GM18507 (cell line): ENCODE results near the gene DOCK3.
A peak's percentile ranks its signal among the peaks of the same experiment; 100 is the strongest.
"Not testable (repeated sequence)": the region's sequence is repeated elsewhere in the genome, so short reads cannot be mapped to it uniquely, and the experiment has no call there.

Experiments
- DNase-seq: peaks from one replicate; pipeline ENCODE4 v3.0.0; 2011; ENCODE audit warnings: low read depth; ENCODE audit not compliant: insufficient read length; ENCODE audit errors: extremely low spot score
- FAIRE-seq: peaks from 2 replicates; lab custom pipeline; 2011; peaks lifted over from hg19 to GRCh38; lab: Jason Lieb, UNC

DOCK3 gene

GRCh38 chr3:51386852-51387229 is 712.1 kb downstream of the DOCK3 start:
- FAIRE-seq (no peak), DNase-seq (no peak)

DNA sequence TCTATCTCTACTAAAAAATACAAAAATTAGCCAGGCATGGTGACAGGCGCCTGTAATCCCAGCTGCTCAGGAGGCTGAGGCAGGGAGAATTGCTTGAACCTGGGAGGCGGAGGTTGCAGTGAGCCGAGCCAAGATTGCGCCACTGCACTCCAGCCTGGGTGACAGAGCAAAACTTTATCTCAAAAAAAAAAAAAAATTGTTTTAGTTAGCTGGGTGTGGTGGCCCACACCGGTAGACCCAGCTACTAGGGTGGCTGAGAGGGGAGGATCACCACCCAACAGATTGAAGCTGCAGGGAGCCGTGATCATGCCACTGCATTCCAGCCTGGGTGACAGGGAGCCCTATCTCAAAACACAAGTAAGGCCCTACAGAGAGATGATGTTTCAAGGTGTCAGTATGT is 712.6 kb downstream of the DOCK3 start:
- not testable (repeated sequence) for FAIRE-seq, DNase-seq

GRCh38 chr3:51388286-51389029 is 713.7 kb downstream of the DOCK3 start:
- DNase-seq (no peak), FAIRE-seq (no peak)

DNA sequence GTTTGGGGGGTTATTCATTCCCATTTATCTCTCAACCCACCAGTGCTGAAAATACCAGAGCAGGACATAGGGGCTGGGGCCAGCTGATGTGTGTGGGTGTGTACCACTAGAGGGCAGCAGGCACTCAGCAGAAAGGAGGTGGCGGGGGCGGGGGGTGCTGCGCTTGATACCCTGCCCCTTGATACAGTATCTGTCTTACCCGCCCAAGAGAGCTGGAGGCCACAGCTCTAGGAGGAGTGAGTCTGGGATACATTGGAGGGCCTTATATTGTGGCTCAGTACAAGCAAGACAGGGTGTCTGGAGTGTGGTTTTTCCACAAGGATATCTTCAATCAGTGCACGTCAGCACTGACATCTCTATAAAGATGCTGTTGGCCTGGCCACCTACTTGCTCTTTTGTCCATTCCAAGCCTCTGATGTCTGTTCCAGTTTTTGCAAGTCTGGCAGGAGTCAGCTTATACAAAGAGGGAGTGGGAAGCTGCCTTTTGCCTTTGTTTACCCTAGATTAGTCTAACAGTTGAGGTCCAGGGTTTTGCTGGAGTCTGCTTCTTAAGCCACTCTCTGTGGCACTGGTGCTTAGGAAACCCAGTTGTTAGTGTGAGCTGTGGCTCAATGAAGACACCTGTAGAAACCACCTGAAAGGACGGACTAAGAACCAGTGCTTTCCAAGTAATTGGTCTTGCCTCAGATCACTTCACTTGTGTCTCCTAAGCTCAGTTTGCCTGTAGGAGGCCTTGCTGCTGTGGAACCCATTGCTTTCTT is 714.9 kb downstream of the DOCK3 start:
- DNase-seq (no peak), FAIRE-seq (peak; percentile 5)

- FAIRE-seq (no peak), DNase-seq (no peak)
Measured at GRCh38 chr3:51390246-51391074, 715.7 kb downstream of the DOCK3 start.

- FAIRE-seq = peak; percentile 96
- peak; percentile 90 for DNase-seq
Measured at GRCh38 chr3:51391075-51391565, 716.4 kb downstream of the DOCK3 start, which contains the start of gene RBM15B. TSS of gene RBM15B (plus strand) at chr3:51391285. CDS start at chr3:51391400, 115 bp downstream.

DNA sequence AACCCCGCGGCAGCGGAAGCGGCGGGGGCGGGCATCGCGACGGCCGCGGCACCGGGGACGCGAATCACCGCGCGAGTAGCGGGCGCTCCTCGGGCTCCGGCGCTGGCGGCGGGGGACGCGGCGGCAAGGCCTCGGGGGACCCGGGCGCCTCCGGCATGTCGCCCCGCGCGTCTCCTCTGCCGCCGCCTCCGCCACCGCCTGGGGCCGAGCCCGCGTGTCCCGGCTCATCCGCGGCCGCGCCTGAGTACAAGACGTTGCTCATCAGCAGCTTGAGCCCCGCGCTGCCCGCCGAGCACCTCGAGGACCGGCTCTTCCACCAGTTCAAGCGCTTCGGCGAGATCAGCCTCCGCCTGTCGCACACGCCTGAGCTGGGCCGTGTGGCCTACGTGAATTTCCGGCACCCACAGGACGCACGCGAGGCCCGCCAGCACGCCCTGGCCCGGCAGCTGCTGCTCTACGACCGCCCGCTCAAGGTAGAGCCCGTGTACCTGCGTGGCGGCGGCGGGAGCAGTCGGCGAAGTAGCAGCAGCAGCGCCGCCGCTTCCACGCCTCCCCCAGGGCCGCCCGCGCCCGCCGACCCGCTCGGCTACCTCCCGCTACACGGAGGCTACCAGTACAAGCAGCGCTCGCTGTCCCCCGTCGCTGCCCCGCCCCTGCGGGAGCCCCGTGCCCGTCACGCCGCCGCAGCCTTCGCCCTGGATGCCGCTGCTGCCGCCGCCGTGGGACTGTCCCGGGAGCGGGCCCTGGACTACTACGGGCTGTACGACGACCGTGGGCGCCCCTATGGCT is 717.0 kb downstream of the DOCK3 start:
- no peak for FAIRE-seq
- no peak for DNase-seq

DNA sequence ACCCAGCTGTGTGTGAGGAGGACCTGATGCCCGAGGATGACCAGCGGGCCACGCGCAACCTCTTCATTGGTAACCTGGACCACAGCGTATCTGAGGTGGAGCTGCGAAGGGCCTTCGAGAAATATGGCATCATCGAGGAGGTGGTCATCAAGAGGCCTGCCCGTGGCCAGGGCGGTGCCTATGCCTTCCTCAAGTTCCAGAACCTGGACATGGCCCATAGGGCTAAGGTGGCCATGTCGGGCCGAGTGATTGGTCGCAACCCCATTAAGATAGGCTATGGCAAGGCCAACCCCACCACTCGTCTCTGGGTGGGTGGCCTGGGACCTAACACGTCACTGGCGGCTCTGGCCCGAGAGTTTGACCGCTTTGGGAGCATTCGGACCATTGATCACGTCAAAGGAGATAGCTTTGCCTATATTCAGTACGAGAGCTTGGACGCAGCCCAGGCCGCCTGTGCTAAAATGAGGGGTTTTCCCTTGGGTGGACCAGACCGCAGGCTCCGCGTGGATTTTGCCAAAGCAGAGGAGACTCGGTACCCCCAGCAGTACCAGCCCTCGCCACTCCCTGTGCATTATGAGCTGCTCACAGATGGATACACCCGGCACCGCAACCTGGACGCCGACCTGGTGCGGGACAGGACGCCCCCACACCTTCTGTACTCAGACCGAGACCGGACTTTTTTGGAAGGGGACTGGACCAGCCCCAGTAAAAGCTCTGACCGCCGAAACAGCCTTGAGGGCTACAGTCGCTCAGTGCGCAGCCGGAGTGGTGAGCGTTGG is 717.8 kb downstream of the DOCK3 start:
- DNase-seq (no peak), FAIRE-seq (no peak)

DNA sequence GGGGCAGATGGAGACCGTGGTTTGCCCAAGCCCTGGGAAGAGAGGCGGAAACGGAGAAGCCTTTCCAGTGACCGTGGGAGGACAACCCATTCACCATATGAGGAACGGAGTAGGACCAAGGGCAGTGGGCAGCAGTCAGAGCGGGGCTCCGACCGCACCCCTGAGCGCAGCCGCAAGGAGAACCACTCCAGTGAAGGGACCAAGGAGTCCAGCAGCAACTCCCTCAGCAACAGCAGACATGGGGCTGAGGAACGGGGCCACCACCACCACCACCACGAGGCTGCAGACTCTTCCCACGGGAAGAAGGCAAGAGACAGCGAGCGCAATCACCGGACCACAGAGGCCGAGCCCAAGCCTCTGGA is 718.4 kb downstream of the DOCK3 start:
- no peak for FAIRE-seq
- DNase-seq = no peak

DNA sequence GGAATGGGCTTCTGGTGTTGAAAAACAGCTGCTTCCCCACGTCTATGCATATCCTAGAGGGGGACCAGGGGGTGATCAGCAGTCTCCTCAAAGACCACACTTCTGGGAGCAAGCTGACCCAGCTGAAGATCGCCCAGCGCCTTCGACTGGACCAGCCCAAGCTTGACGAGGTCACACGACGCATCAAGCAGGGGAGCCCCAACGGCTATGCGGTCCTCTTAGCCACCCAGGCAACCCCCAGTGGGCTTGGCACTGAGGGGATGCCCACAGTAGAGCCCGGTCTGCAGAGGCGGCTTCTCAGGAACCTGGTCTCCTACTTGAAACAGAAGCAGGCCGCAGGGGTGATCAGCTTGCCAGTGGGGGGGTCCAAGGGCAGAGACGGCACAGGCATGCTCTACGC is 718.8 kb downstream of the DOCK3 start:
- FAIRE-seq (no peak), DNase-seq (no peak)

DNA sequence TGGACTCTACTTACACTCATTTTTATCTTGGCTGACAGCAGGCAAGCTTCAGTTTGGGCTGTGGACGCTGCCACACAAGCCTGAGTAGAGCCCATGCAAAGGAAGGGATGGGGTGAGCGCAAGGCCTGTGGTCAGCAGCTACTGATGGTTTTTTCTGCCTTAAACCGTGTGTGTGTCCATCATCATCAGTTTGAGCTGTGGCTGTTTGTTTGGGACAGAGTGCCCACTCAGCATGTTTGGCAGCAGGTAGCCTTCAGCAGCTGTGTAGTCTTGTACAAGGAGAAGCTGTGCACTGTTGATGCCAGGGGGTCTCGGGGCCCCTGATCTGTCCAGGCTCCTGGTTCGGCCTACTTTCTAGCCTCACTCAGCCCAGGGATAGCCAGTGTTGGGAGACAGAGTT is 719.8 kb downstream of the DOCK3 start:
- DNase-seq (no peak), FAIRE-seq (no peak)

DNA sequence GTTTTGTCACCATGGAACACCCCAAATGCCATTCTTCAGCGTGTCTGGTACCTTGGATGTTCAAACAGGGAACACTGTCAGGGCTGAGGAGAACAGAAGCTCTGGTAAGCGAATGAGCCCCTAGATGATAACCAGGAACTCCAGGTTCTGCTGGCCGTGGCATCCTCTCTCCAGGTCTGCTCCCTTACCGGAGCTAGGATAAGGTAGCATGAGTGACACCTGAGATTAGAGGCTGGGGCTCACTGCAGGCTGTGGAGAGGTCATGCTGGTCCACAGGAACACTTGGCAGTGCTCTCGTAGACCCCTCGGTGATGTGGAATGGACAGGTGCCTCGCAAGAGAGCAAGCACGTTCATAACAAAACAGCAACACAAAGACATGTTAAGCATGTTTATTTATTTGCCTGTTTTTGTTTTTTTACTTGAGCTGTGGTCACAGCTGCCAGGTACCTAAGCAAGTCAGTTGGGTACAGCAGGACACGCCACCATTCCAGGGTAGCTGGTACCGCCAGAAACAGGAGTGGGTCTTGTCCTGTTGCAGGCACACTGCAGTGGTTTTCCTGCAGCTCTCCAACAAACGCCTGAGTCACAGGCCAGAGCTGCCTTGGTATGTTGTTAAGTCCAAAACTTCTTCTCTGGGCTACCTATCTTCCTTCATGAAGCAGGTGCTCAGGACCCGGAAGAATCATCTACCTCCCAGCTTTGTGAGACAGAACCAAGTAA is 720.9 kb downstream of the DOCK3 start:
- FAIRE-seq (no peak), DNase-seq (no peak)

DNA sequence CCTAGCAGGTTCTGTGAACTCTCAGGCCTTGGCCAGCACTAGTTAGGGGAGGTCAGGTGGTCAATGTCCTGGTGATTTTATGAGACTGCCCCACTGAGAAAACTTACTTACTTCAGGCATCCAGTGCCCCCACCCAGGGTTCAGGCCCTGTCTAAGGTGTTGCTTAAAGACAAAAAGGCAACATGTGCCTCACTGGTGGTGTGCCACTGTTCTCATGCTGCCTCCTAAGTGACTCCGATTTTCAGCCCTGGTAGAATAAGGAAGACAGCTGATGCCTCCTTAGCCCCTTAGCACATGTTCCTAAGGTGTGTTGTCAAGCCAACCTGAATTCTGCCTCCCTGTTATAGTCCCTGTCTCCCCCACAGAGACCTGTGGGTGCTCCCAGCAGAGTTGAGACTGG is 721.7 kb downstream of the DOCK3 start:
- DNase-seq (no peak), FAIRE-seq (no peak)

DNA sequence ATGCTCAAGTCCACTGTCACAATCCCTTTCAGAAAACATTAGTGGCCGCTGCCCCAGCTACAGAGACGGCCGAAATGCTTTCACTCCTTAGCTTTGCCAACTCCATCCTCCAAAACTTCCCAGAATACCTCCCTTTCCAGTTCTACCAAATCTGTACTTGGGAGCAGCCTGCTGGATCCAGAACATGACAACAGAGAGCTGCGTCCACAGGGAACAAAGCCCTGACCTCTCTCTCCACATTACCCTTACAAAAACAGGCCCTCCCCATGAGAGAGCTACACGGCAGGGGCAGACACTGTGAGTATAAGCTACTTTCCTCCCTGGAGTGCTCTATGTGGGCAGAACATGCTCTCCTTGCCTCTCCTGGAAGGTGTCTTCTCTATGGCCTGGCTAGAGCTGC is 722.7 kb downstream of the DOCK3 start:
- FAIRE-seq (no peak), DNase-seq (no peak)

- DNase-seq (no peak), FAIRE-seq (no peak)
Measured at GRCh38 chr3:51398595-51399310, 724.0 kb downstream of the DOCK3 start.

DNA sequence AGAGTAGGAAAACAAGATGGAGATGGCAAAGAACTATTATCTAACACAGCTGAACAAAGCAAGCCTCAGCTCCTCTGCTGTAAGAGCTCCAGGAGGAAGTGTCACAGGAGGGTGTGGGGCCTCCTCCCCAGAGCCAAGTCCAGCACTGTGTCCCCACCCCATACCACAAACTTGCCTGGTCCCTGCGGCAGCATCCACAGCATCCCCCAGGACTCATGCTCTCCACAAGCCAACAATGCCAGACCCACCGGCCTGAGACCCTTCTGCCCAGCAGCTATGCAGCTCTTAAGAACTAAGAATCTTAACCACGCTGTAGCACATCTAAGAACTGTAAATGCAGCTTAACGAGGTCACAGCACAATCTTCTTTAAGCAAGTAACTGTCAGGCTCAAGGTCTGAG is 725.4 kb downstream of the DOCK3 start:
- FAIRE-seq = no peak
- DNase-seq = no peak

DNA sequence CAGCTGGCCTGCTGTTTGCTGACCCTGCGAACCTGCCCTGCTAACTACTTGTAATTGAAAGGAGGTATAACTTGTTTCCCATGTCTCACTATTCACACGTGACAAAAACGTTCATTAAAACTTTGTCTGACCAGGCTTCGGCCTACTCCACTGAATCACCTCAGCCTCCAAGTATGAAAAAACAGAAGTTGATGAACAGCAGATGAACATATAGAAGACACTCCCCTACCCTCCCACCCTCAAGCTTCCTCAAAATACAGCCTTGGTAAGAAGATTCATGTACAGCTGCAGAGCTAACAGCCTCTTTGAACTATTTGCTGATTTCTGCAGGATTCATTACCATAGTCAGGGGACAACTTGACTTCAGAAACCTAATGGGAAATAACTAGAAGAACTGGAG is 727.0 kb downstream of the DOCK3 start:
- DNase-seq (no peak), FAIRE-seq (no peak)
